ENCODE results near the gene WDR93.

Gene WDR93

DNA sequence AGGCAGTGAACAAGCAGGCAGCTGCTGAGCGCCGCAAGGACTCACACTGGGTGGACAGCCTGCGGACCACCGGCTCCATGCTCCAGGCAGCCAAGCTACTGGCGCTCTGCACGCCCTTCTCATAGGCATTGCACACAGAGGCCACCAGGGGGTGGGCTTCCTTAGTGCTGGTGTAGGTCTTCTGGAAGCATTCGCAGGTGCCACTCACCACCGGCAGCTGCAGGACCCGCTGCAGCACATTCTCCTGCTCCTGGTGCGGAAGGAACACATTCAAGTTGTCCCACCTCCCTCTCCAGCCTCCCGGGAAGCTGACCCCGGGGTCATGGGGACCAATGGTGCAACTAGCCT, 17.5 kb upstream of the WDR93 start:
- no peak overlapping the region for H3K4me3 ChIP-seq (replicated peaks; ENCODE audit: low read depth, low read length)
- TF ChIP-seq, protein P1, sequence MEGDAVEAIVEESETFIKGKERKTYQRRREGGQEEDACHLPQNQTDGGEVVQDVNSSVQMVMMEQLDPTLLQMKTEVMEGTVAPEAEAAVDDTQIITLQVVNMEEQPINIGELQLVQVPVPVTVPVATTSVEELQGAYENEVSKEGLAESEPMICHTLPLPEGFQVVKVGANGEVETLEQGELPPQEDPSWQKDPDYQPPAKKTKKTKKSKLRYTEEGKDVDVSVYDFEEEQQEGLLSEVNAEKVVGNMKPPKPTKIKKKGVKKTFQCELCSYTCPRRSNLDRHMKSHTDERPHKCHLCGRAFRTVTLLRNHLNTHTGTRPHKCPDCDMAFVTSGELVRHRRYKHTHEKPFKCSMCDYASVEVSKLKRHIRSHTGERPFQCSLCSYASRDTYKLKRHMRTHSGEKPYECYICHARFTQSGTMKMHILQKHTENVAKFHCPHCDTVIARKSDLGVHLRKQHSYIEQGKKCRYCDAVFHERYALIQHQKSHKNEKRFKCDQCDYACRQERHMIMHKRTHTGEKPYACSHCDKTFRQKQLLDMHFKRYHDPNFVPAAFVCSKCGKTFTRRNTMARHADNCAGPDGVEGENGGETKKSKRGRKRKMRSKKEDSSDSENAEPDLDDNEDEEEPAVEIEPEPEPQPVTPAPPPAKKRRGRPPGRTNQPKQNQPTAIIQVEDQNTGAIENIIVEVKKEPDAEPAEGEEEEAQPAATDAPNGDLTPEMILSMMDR (IDR thresholded peaks at IDR 0.05; ENCODE audit: low read length, missing control alignments): peak; percentile 43
- peak; percentile 31 for DNase-seq (ENCODE audit: low read depth)

- TF ChIP-seq, protein P1 (IDR thresholded peaks at IDR 0.05; ENCODE audit: low read length, missing control alignments): no peak
- H3K4me3 ChIP-seq (replicated peaks; ENCODE audit: low read depth, low read length): no peak overlapping the region
- DNase-seq (ENCODE audit: low read depth): no peak
Observed at GRCh38 chr15:89674526-89674925, 16.1 kb upstream of the WDR93 start.

DNA sequence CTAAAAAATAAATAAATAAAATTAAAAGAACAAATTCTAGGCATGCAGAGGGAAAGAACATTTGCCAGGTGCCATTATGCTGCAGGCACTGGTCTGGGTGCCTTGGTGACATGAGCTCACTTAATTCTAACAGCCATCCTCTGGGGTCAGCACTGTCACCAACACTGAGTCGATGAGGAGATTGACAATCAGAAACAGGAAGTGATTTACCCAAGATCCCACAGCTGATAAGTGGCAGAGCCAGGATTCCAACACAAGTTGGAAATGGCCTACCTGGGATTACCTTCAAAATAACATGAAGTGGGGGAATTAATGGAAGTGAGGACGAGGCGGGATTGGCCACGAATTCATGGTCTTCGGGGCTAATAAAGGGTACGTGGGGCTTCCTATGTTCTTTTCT, 15.0 kb upstream of the WDR93 start:
- H3K4me3 ChIP-seq (replicated peaks; ENCODE audit: low read depth, low read length): no peak overlapping the region
- TF ChIP-seq, protein P1 (IDR thresholded peaks at IDR 0.05; ENCODE audit: low read length, missing control alignments): no peak
- no peak for DNase-seq (ENCODE audit: low read depth)

DNA sequence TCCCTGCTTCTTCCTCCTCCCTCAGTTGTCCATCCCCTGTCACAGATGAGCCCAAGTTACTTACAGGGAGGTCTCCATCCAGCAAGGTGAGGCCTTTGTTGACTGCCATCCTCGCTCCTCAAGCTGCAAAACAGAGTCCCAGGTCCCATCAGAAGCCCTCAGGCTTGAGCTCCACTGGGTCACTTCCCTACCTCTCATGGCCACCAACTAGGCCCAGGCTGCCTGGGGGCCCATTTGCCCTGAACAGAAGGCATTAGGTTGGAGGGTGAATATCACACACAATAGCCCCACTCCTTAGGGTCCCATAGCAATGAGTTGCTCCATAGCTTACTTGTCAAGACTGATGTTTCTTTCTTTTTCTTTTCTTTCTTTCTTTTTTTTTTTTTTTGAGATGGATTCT, 13.2 kb upstream of the WDR93 start:
- no peak for DNase-seq (ENCODE audit: low read depth)
- TF ChIP-seq, protein P1 (IDR thresholded peaks at IDR 0.05; ENCODE audit: low read length, missing control alignments): no peak
- H3K4me3 ChIP-seq (replicated peaks; ENCODE audit: low read depth, low read length): no peak overlapping the region

DNA sequence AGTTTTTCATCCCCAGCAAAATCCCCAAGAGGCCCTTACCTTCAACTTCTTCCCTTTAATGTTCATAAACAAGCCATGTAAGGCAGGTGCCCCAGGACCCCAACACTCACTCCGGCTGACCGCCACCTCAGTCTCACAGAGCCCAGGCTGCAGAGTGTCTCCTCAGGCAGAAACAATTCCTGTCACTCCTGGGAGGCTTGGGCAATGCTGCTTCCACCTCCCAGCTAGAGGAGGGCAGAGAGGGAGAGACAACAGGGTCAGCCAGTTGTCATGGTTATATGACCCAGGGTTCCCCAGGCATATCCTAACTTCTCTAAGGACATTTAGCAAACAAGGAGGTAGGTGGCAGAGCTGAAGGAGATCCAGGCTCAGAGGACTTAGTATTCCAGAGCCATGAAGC, 11.4 kb upstream of the WDR93 start, which contains the start of gene PLIN1:
Gene PLIN1 (minus strand): TSS at position 156 of the 400 bp plus-strand sequence. CDS start 1,878 bp downstream, outside the sequence.
- TF ChIP-seq, protein P1 (IDR thresholded peaks at IDR 0.05; ENCODE audit: low read length, missing control alignments): no peak
- DNase-seq (ENCODE audit: low read depth): no peak
- no peak within 1 kb of the TSS for H3K4me3 ChIP-seq (replicated peaks; ENCODE audit: low read depth, low read length)

GRCh38 chr15:89680282-89680873, 10.2 kb upstream of the WDR93 start:
- TF ChIP-seq, protein P1 (IDR thresholded peaks at IDR 0.05; ENCODE audit: low read length, missing control alignments): no peak
- peak; percentile 94 for DNase-seq (ENCODE audit: low read depth)
- H3K4me3 ChIP-seq (replicated peaks; ENCODE audit: low read depth, low read length): no peak overlapping the region

DNA sequence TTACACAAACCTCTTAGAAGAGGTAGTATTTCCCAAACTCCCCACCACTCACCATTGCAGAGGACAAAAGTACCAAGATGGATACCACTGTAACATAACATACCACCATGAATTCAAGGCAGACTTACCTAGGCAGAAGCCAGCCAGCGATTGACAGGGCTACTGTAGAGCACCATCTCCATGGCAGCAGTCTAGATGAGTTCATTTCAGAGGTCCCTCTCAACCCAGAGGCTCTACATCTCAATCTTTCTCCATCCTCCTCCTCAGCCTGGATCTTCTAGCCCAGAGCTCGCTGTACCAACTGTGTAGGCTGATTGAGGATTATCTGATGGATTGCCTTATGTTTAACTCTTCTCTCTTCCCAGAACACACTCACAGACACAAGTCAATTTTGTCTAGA, 9.5 kb upstream of the WDR93 start:
- TF ChIP-seq, protein P1 (IDR thresholded peaks at IDR 0.05; ENCODE audit: low read length, missing control alignments): no peak
- no peak for DNase-seq (ENCODE audit: low read depth)
- H3K4me3 ChIP-seq (replicated peaks; ENCODE audit: low read depth, low read length): no peak overlapping the region
